Renal cortical epithelial cell (primary cell): Measurements from ENCODE around the gene PDE9A. TPM values are rescaled to one million over a fixed set of nuclear protein-coding genes. Genes with fewer than 3 reads are reported as not detected.

ENCODE experiments used
- DNase-seq: peaks from one replicate; pipeline ENCODE4 v3.0.0-alpha.2; 2011; ENCODE audit warnings: low read depth
- total RNA-seq: library from RNA; depleted of rRNA; stranded (reverse); fragments of >200 nt; gene quantifications from 2 replicates; pipeline ENCODE4 v1.2.3, GENCODE V29; 2014

Gene PDE9A
- total RNA-seq, 1 donor from 2014 or later: 5.0 TPM

DNA sequence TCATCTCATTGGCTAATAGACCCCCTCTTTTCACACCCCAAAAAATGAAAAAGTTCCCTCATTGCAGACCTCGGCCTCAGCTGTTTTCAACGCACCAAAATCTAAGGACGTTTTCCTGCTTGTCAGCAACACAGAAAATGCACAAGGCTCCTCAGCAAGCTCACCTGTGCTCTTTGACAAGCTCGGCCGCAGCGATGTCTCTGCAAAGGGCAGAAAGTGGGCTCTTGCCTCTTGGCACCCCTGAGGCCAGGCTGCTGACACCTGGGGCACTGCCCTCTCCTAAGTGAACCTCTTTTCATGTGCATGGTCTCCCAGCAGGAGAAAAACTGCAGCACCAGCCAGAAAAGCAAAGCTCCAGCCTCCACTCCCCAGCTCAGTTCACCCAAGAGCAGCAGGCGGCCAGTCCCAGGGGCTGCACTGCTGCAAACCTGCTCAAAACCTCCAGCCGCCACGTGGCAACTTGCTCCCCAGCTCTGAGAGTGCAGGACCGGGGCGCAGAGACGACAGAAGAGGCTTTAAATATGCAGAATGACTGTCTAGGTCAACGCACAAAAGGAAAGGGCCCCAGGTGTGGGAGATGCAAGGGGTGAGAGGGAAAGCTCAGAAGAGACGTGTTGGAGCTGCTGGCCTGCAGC lies 101.7 kb downstream of the PDE9A start:
- DNase-seq: no peak

DNA sequence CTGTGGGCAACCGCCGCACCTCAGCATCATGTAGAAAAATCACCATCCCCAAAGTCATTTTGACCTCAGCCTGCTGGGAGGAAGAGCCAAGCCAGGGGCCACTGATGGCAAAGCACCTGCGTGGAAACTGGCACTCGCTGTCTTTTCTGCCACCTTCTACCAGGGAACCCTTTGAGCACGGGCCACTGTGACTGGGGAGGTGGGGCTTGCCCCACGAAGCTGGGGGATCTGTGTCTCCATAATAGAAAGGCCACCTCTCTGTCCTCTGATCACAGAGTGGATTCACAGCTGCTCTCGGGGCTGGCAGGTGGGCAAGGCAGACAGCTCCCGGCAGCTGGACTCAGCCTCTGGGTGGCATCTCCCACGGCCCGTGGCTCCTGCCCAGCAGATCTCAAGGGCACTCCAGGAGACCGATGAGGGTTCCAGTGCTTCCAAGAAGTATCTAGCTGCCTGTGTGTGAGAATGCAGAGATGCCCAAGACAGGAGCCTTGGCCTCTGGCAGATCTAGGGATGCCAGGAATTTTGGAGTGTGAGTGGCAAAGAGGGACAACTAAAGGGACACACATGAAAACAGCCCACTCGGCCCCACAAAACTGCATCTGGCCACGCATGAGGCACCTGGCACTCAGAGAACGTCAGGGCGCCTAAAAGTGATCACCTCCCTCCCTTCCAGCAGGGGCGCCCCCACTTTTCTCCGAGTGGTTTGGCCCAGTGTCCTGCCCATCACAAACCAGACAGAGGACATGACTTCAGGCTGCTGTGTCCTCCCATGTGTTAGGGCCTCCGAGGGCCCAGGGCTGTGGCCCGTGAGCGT lies 102.6 kb downstream of the PDE9A start:
- DNase-seq: no peak

DNA sequence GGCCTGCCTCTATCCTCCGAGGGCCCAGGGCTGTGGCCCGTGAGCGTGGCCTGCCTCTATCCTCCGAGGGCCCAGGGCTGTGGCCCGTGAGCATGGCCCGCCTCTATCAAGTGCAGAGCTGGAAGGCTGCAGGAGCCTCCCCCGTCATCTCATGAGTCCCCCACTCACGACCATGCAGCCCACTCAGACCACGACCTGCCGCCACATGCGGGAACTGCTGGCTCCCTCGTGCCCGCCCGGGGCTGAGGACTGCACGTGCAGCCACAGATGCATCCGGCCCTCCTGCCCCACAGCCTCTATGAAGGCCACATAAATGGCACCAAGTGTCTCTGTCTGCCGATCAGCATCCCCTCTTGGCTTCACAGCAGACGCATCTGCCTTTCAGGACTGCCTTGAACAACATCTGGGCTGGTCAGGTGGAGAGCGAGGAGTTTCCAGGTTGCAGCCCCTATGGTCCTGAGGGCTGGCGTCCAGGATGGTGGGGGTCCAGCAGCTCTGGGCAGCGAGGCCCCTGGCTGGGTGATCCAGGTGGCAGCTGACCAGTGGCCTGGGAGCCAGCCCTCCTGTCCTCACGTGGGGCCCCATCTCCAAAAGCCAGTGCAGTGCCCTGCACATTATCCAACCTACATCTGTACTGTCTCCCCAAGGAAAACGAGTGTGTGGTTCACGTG lies 103.3 kb downstream of the PDE9A start:
- no peak for DNase-seq

- no peak for DNase-seq
Observed at GRCh38 chr21:42757422-42757821, 104.0 kb downstream of the PDE9A start.

DNA sequence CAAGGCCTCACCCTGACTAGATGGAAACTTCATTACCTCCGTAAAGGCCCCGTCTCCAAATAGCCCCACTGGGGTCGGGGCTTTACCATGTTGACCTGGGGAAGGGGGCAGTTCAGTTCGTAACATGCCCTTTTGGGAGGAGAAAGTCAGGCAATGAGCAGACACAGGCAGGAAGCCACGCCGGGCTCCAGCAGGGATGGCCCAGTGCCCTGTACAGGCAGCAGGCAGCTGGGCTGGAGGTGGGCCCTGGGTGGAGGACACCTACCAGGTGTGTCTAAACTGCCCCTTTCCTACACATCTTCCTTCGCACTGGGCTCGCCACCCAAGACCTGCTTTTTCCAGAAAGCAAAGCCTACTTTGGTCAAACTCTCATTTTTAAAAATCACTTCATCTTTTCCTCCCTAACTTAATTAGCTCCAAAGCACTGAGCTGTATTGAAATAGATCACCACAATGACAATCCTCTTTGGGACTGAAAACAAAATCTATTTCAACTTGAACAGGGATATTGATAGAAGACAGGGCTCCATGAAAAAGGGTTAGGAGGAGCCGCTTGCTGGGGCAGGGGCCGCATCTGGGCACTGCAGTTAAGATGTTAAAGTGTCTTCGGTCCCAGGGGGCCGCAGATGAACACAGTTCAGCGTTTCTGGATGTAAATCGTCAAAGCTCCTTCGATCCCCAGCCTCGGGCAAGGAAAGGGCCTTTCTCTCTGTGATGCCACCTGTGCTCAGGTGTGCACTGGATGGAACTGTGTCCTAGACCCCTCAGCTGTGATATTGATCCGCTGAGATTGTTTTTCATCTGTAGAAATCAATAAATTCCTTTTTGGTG lies 104.6 kb downstream of the PDE9A start:
- no peak for DNase-seq

GRCh38 chr21:42758721-42759593 lies 105.5 kb downstream of the PDE9A start:
- no peak for DNase-seq

GRCh38 chr21:42759594-42759927 lies 106.1 kb downstream of the PDE9A start:
- no peak for DNase-seq

- DNase-seq: no peak
Observed at GRCh38 chr21:42760361-42760950, 107.0 kb downstream of the PDE9A start.

DNA sequence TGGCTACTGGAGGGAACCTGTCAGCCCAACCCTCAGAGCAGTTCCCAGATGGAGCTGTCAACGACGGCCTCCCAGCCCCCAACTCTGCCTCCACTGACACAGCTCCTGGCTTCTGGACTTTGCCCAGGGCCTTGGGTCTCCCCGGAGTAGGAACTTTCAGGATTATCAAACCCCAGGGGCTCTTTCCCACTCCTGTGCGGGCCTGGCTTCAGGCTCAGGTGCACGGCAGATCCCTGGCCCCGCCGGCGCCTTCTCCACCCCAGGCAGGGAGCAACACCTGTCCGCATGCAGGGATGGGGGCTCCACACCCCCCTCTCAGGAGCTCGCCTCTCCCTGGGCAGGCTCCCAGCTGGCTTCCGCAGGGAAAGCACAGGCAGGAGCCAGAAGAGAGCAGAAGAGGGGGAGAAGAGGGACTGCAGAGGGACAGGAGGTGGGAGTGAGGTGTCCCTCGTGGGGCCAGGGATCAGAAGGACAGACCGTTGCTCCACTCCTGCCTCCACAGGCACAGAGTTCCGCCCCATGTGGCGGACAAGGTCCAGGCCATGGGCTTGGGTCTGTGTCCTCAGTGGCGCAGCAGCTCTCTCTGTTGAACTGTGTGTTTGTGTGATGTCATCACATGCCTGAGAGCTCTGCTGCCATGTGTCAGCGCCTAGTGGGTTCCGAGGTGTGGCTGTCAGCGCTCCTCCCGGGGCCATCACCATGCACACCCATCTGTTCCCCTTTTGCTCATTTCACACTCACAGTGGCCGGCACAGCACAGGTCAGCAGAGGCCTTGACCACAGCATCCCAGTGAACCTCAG lies 107.7 kb downstream of the PDE9A start:
- DNase-seq: peak; percentile 21

DNA sequence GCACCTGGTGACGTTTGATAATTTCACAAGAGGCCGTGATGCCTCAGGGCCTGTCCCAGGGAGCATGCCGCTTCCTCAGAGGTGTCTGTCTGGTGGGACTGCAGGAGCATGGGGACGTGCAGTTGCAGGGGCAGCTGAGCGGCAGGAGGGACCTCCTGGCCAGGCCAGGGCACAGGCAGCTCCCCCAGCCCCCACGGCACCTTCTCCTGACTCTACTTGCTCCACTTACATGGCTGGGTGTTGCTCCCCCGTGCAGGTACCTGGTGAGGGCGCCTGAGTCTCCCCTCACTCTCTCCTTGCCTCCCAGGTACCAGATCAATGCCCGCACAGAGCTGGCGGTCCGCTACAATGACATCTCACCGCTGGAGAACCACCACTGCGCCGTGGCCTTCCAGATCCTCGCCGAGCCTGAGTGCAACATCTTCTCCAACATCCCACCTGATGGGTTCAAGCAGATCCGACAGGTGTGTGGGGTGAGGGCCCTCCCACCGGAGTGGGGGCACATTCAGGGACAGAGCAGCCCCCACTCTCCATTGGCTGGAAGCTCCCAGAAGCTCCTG lies 108.4 kb downstream of the PDE9A start:
- no peak for DNase-seq

DNA sequence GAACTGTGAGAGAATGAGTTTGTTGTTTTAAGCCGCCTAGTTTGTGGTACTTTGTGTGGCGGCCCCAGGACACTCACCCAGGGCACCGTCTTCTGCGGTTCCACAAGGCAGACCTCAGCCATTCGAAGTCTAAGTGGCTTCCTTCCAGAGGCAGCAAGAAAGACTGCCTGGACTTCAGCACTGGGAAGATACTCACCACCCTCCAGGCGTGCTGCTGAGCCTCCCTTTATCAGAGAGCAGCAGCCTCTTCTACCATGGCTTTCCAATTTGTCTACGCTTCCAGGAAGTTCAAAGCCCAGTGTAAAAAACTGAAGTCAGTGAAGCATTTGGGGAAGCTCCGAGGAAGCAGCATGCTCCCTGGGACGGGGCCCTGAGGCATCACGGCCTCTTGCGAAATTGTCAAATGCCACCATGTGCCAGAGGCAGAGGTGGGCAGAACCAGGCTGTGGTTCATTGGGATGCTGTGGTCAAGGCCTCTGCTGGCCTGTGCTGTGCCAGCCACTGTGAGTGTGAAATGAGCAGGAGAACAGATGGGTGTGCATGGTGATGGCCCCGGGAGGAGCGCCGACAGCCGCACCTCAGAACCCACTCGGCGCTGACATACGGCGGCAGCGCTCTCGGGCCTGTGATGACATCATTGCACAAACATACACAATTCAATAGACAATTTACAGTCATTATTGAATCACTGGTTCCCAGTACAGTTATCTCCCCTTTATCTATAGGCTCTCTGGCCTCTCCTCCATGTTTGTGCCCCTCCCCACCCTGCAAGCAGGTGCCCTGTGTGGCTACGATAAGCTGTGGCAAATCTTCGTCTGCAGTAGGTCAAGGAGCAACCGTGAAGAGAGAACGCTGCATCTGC lies 110.4 kb downstream of the PDE9A start:
- peak; percentile 34 for DNase-seq

GRCh38 chr21:42764443-42764760 lies 111.0 kb downstream of the PDE9A start:
- no peak for DNase-seq

DNA sequence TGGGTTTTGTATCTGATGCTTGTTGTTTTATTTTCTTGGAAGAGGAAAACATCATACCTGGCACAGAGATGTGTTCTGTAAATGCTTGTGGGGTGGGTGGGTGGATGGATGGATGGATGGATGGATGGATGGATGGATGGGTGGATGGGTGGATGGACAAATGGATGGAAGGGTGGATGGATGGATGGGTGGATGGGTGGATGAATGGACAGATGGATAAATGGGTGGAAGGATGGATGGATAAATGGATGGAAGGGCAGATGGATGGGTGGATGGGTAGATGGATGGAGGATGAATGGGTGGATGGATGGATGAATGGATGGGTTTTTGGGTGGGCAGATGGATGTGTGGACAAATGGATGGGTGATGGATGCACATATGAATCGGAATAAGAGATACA lies 111.5 kb downstream of the PDE9A start:
- no peak for DNase-seq

- DNase-seq: no peak
Observed at GRCh38 chr21:42765656-42766055, 112.2 kb downstream of the PDE9A start.

- no peak for DNase-seq
Observed at GRCh38 chr21:42766739-42767560, 113.5 kb downstream of the PDE9A start.

DNA sequence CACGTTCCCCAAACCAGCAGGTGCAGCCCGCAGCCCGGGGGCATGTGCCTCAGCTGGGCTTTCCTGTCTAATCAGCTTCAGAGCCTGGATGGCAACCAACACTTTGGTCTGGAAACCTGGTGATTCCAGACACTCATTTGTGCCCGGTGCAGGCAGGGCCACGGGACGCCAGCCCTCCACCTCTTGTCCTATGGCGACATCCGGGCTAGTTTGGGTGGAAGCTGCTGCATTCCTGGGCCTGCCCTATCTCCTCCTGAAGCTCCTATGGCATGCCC lies 114.1 kb downstream of the PDE9A start:
- no peak for DNase-seq

- DNase-seq: no peak
Observed at GRCh38 chr21:42768324-42769121, 115.1 kb downstream of the PDE9A start.
